ENCODE data around the gene SH3TC2.

DNA sequence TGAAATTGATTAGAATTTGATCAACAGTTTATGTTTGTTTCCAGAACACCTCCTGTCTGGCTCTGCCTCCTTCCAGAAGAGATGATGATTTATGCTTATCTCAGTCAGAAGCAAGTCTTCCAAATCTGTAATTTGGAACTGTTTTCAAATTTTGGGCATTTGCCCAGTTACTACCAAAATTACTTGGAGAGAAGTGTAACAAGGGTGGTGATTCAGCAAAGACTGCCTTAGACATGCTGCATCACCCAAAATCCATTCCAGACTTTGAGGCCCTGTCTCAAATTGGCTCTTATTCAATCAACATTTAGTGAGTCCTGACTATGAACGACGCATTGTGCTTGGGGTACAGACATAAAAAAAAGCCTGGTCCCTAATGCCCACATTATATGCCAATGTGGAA is 89.4 kb downstream of the SH3TC2 start:
- TF ChIP-seq, protein P1, sequence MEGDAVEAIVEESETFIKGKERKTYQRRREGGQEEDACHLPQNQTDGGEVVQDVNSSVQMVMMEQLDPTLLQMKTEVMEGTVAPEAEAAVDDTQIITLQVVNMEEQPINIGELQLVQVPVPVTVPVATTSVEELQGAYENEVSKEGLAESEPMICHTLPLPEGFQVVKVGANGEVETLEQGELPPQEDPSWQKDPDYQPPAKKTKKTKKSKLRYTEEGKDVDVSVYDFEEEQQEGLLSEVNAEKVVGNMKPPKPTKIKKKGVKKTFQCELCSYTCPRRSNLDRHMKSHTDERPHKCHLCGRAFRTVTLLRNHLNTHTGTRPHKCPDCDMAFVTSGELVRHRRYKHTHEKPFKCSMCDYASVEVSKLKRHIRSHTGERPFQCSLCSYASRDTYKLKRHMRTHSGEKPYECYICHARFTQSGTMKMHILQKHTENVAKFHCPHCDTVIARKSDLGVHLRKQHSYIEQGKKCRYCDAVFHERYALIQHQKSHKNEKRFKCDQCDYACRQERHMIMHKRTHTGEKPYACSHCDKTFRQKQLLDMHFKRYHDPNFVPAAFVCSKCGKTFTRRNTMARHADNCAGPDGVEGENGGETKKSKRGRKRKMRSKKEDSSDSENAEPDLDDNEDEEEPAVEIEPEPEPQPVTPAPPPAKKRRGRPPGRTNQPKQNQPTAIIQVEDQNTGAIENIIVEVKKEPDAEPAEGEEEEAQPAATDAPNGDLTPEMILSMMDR (IDR thresholded peaks at IDR 0.05; ENCODE audit: low read depth, low read length) = no peak
- TF ChIP-seq, protein P2, sequence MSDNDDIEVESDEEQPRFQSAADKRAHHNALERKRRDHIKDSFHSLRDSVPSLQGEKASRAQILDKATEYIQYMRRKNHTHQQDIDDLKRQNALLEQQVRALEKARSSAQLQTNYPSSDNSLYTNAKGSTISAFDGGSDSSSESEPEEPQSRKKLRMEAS (IDR thresholded peaks at IDR 0.05; ENCODE audit: low read depth, low read length) = no peak
- TF ChIP-seq MYC (IDR thresholded peaks at IDR 0.05; ENCODE audit: low read depth, low read length) = no peak
